Stimulated activated CD8-positive, alpha-beta memory T cell treated with anti-CD3 and anti-CD28 coated beads, Interleukin-12 subunit alpha, Interleukin-12 subunit beta, amount 100 ng/mL, for 24 hours (primary cell): ENCODE results near the gene TAF1C.
"Not testable (repeated sequence)": the region's sequence is repeated elsewhere in the genome, so short reads cannot be mapped to it uniquely, and the experiment has no call there.

Experiments
- DNase-seq: peaks from one replicate; pipeline ENCODE4 v3.0.0-alpha.2; 2020; ENCODE audit errors: extremely low read depth

The TAF1C gene

GRCh38 chr16:84186685-84187437, at the start of gene TAF1C:
Gene TAF1C, minus strand, starts transcription at chr16:84187057. Its CDS starts 2,069 bp downstream, at chr16:84184988.
- peak; percentile 79 for DNase-seq

GRCh38 chr16:84234321-84235241, 47.7 kb upstream of the TAF1C start:
- no peak for DNase-seq

GRCh38 chr16:84233748-84234147, 46.9 kb upstream of the TAF1C start:
- no peak for DNase-seq

- DNase-seq = no peak
Observed at GRCh38 chr16:84232969-84233368, 46.1 kb upstream of the TAF1C start.

GRCh38 chr16:84232060-84232459, 45.2 kb upstream of the TAF1C start:
- no peak for DNase-seq

- DNase-seq = no peak
Observed at GRCh38 chr16:84229471-84229870, 42.6 kb upstream of the TAF1C start.

- no peak for DNase-seq
Observed at GRCh38 chr16:84228256-84228838, 41.5 kb upstream of the TAF1C start.

- no peak for DNase-seq
Observed at GRCh38 chr16:84227548-84227947, 40.7 kb upstream of the TAF1C start.

GRCh38 chr16:84226026-84226425, 39.2 kb upstream of the TAF1C start:
- no peak for DNase-seq

GRCh38 chr16:84225571-84225970, 38.7 kb upstream of the TAF1C start:
- DNase-seq = no peak

GRCh38 chr16:84225126-84225525, 38.3 kb upstream of the TAF1C start:
- no peak for DNase-seq

- DNase-seq = no peak
Observed at GRCh38 chr16:84224554-84224953, 37.7 kb upstream of the TAF1C start.

GRCh38 chr16:84223456-84223855, 36.6 kb upstream of the TAF1C start:
- DNase-seq = no peak

GRCh38 chr16:84220851-84221250, 34.0 kb upstream of the TAF1C start:
- no peak for DNase-seq

- DNase-seq = no peak
Observed at GRCh38 chr16:84218956-84219355, 32.1 kb upstream of the TAF1C start.

- no peak for DNase-seq
Observed at GRCh38 chr16:84218176-84218823, 31.4 kb upstream of the TAF1C start.

- DNase-seq = not testable (repeated sequence)
Observed at GRCh38 chr16:84216144-84216543, 29.3 kb upstream of the TAF1C start.

- no peak for DNase-seq
Observed at GRCh38 chr16:84215531-84215930, 28.7 kb upstream of the TAF1C start.

- no peak for DNase-seq
Observed at GRCh38 chr16:84214451-84215066, 27.7 kb upstream of the TAF1C start.

GRCh38 chr16:84212631-84213030, 25.8 kb upstream of the TAF1C start:
- no peak for DNase-seq

- DNase-seq = no peak
Observed at GRCh38 chr16:84212154-84212553, 25.3 kb upstream of the TAF1C start.

GRCh38 chr16:84209989-84210388, 23.1 kb upstream of the TAF1C start:
- DNase-seq = no peak
